SH-SY5Y (cell line): ENCODE measurements around the gene LPAR1.

Source experiments
- GATA2 ChIP-seq: IDR thresholded peaks from 2 replicates; pipeline ENCODE4 v1.6.1; 2011; ENCODE audit warnings: mild to moderate bottlenecking, low read depth, low read length
- GATA3 ChIP-seq: IDR thresholded peaks from 2 replicates; pipeline ENCODE4 v1.6.1; 2011; ENCODE audit warnings: low read depth, mild to moderate bottlenecking, low read length, moderate library complexity

DNA sequence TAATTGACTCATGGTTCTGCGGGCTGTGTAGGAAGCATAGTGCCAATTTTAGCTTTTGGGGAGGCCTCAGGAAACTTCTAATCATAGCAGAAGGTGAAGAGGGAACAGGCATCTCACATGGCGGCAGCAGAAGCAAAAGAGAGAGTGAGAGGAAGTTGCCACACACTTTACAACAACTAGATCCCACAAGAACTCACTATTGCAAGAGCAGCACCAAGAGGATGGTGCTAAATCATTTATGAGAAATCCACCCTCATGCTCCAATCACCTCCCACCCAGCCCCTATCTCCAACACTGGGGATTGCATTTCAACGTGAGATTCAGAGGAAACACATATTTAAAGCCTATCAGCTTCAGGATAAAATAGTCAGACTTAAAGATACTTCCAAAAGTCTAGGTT, 36.1 kb upstream of the LPAR1 start:
- TF ChIP-seq GATA2 (no peak), GATA3 (no peak)
